PC-9 (cell line): Measurements from ENCODE around the gene PCDHGA8.
"Not testable (repeated sequence)": the region's sequence is repeated elsewhere in the genome, so short reads cannot be mapped to it uniquely, and the experiment has no call there.

Source experiments
- CTCF ChIP-seq: fragments of 200-600 bp; sonication (generic); conservative IDR thresholded peaks from 2 replicates; pipeline ENCODE4 v1.6.1; 2017; ENCODE audit warnings: mixed run types, antibody characterized with exemption, mild to moderate bottlenecking, moderate library complexity
- EZH2 ChIP-seq: fragments of 200-600 bp; sonication (generic); IDR thresholded peaks from 2 replicates; pipeline ENCODE4 v1.8.0; 2017; ENCODE audit warnings: antibody characterized with exemption, low read depth

GRCh38 chr5:141397756-141398551 is 5.5 kb downstream of the PCDHGA8 start, which contains the start of gene PCDHGB5:
- not testable (repeated sequence) for TF ChIP-seq CTCF, EZH2
